Osteocyte (in vitro differentiated cells): ENCODE results near the gene CXCR5. TPM values are rescaled to one million over a fixed set of nuclear protein-coding genes. Genes with fewer than 3 reads are reported as not detected.

ENCODE experiments used
- DNase-seq: peaks from one replicate; pipeline ENCODE4 v3.0.0; 2021; ENCODE audit warnings: mixed read lengths; ENCODE audit not compliant: unreplicated experiment; ENCODE audit errors: extremely low spot score
- H3K27ac Mint-ChIP-seq: one replicate; pipeline ENCODE4 v1.8.0; 2021; ENCODE audit warnings: mild to moderate bottlenecking, mixed read lengths; ENCODE audit not compliant: unreplicated experiment
- H3K27me3 Mint-ChIP-seq: one replicate; pipeline ENCODE4 v1.8.0; 2021; ENCODE audit warnings: mixed read lengths; ENCODE audit not compliant: unreplicated experiment
- H3K36me3 Mint-ChIP-seq: one replicate; pipeline ENCODE4 v1.8.0; 2021; ENCODE audit warnings: mixed read lengths; ENCODE audit not compliant: unreplicated experiment
- H3K4me1 Mint-ChIP-seq: one replicate; pipeline ENCODE4 v1.8.0; 2021; ENCODE audit warnings: mixed read lengths; ENCODE audit not compliant: unreplicated experiment
- H3K4me3 Mint-ChIP-seq: one replicate; pipeline ENCODE4 v1.8.0; 2021; ENCODE audit warnings: mild to moderate bottlenecking, moderate library complexity, mixed read lengths; ENCODE audit not compliant: unreplicated experiment
- H3K9me3 Mint-ChIP-seq: one replicate; pipeline ENCODE4 v1.8.0; 2021; ENCODE audit warnings: mixed read lengths; ENCODE audit not compliant: unreplicated experiment
- total RNA-seq: library from RNA; stranded (reverse); gene quantifications from 2 replicates; pipeline ENCODE4 v1.2.1, GENCODE V29; 2021
- TF ChIP-seq, protein P1 (sequence below): fragments of 200-600 bp; sonication (generic); IDR thresholded peaks from 2 replicates; pipeline ENCODE4 v1.5.0; 2021; ENCODE audit warnings: antibody characterized with exemption, mild to moderate bottlenecking, moderate library complexity

CXCR5 gene
- total RNA-seq, 1 donor from 2014 or later, result not detected

DNA sequence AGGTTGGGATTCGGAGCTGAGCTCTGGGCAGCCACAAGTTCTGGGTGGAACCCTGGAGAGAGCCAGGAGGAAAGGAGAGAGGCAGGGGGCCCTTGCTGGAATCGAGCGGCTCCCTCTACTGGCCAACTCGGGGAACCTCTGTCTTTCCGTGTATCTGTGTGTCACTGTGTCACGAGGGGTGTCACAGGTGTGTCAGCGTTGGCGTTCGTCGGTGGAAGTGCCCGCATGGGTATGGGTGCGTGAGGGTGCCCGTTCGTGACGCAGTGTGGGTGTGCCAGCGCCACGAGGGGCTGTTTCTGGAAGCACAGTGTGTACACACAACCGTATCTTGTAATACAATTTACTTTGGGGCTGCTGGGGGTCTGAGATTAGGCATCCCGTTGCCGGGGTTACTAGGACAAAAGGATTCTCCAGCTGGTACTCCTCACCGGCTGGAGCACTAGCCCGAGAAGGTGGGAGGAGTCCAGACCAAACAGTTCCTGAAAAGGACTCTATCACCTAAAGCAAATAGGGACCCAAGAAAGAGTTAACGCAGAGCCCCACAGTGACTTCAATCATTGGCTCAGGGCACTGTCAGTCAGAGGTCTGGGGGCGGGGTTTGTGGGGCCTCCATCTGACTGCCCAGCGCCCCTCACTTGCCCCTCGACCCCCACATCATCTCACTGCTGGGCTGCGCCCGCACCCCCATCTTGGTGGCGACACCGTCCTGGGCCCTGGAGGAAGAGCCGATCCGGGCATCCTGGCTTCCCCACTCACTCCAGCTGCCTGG, 44.6 kb downstream of the CXCR5 start:
- Mint-ChIP-seq H3K4me3 (peak overlapping the region; percentile 92), H3K9me3 (no peaks in the 10 kb centered on the region), H3K4me1 (peaks cover 44% of the 10 kb centered on the region), H3K36me3 (no peaks in the 10 kb centered on the region), H3K27me3 (no peaks in the 10 kb centered on the region), H3K27ac (peak overlapping the region; percentile 90)
- TF ChIP-seq, protein P1, sequence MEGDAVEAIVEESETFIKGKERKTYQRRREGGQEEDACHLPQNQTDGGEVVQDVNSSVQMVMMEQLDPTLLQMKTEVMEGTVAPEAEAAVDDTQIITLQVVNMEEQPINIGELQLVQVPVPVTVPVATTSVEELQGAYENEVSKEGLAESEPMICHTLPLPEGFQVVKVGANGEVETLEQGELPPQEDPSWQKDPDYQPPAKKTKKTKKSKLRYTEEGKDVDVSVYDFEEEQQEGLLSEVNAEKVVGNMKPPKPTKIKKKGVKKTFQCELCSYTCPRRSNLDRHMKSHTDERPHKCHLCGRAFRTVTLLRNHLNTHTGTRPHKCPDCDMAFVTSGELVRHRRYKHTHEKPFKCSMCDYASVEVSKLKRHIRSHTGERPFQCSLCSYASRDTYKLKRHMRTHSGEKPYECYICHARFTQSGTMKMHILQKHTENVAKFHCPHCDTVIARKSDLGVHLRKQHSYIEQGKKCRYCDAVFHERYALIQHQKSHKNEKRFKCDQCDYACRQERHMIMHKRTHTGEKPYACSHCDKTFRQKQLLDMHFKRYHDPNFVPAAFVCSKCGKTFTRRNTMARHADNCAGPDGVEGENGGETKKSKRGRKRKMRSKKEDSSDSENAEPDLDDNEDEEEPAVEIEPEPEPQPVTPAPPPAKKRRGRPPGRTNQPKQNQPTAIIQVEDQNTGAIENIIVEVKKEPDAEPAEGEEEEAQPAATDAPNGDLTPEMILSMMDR, result peak; percentile 96
- peak; percentile 95 for DNase-seq

DNA sequence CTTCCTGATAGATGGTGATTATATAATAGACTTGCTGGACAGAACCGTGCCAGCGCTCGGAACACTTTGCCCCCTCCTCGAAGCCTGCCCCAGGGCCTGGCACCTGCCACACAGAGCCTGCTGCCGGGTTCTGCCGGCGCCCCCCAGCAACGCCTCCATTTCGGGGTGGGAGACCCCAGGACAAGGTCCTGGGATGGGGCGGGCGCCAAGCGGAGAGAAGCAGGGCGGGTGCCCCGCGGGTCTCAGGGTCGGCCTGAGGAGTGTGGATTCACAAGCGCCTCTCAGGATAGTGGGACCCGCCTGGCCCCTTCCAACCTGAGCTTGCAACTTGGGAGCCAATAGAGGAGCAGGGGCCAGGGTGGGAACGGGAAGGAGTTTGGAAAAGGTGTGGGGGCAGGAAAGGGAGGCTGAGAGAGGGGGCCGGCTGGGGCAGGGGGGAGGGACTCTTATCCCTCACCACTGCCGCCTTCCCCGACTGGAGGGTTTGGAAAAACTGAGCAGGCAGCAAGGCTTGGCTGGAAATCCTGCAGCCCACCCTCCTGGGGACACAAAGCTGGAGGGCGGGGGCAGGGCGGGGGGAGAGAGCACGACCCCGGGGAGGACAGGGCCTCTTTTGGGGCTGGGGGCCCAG, 45.3 kb downstream of the CXCR5 start:
- H3K36me3 Mint-ChIP-seq, result no peaks in the 10 kb centered on the region
- H3K4me3 Mint-ChIP-seq, result peak overlapping the region; percentile 92
- H3K4me1 Mint-ChIP-seq, result peaks cover 37% of the 10 kb centered on the region
- no peaks in the 10 kb centered on the region for H3K9me3 Mint-ChIP-seq
- TF ChIP-seq, protein P1, result peak; percentile 13
- H3K27ac Mint-ChIP-seq, result peak overlapping the region; percentile 90
- no peak for DNase-seq
- no peaks in the 10 kb centered on the region for H3K27me3 Mint-ChIP-seq

DNA sequence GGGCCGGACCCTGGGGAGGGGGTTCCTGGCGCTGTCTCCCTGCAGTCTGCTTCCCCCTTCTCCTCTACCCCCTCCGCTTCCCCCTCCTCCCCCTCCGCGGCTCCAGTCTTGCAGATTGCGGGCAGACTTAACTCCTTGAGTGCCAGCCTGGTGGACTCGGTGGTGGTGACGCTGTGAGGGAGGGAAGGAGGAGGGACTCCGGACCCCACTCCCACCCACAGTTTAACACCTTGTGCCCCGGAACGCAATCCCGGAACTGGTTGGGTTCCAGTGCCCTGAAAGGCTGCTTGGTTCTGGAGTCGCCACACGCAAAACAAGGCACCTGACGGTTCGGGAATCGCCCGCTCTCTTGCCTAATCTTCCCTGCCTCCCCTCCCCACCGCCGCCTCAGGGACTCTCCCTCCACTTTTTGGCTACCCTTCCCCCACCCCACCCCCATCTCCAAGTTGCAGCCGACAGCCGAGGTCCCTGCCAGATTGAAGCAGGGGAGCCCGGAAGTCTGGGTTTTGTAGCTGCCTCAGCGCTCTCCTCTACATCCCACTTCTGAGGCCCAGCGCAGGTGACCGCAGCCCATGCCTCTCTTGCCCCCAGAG, 45.9 kb downstream of the CXCR5 start:
- Mint-ChIP-seq H3K4me3 (peak overlapping the region; percentile 92), H3K4me1 (peaks cover 35% of the 10 kb centered on the region), H3K27me3 (no peaks in the 10 kb centered on the region), H3K36me3 (no peaks in the 10 kb centered on the region), H3K27ac (peak overlapping the region; percentile 87), H3K9me3 (no peaks in the 10 kb centered on the region)
- DNase-seq, result peak; percentile 92
- TF ChIP-seq, protein P1, result no peak

DNA sequence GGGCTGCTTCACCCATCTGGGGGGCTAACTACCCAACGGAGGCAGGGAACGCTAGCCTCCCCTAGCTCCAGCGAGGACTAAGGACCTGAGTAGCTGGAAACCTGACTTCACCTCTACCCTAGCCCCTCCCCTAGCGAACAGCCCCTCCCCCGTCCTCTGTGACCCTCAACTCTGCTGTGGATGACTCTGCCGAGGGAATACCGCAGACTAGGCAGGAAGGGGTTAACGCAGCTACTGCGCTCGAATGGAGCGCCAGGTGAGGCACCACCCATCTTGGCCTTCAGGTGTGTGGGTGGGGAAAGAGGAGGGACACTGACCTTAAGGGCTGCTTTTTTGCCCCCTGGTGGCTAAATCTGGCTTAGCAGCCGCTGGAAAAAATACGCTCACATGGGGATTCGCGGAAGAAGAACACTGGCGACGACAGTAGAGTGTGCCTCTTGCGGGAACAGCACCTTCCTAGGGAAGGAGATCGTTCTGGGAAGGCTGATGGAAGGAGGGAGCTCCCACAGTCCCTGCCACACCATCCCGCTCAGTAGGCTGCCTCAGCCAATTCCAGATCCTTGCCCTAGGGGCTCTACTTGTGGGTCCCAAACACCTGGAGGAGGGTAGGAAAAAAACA, 46.5 kb downstream of the CXCR5 start:
- no peaks in the 10 kb centered on the region for H3K9me3 Mint-ChIP-seq
- peaks cover 35% of the 10 kb centered on the region for H3K4me1 Mint-ChIP-seq
- H3K36me3 Mint-ChIP-seq, result no peaks in the 10 kb centered on the region
- DNase-seq, result peak; percentile 91
- H3K27ac Mint-ChIP-seq, result peak overlapping the region; percentile 87
- TF ChIP-seq, protein P1, result peak; percentile 92
- no peaks in the 10 kb centered on the region for H3K27me3 Mint-ChIP-seq
- H3K4me3 Mint-ChIP-seq, result peak overlapping the region; percentile 77
